Panc1 (cell line): ENCODE data around the gene GRAMD1C.

Source experiments
- CTCF ChIP-seq: fragments of 450-650 bp; IDR thresholded peaks from 2 replicates; pipeline ENCODE4 v1.5.1; 2017; ENCODE audit warnings: mild to moderate bottlenecking
- POLR2AphosphoS5 ChIP-seq: IDR thresholded peaks from 2 replicates; pipeline ENCODE4 v1.6.1; 2012; ENCODE audit warnings: mild to moderate bottlenecking, low read depth, low read length, moderate library complexity
- SIN3A ChIP-seq: IDR thresholded peaks from 2 replicates; pipeline ENCODE4 v1.6.1; 2012; ENCODE audit warnings: low read depth, mild to moderate bottlenecking, low read length, moderate library complexity, borderline replicate concordance; ENCODE audit not compliant: insufficient read depth

DNA sequence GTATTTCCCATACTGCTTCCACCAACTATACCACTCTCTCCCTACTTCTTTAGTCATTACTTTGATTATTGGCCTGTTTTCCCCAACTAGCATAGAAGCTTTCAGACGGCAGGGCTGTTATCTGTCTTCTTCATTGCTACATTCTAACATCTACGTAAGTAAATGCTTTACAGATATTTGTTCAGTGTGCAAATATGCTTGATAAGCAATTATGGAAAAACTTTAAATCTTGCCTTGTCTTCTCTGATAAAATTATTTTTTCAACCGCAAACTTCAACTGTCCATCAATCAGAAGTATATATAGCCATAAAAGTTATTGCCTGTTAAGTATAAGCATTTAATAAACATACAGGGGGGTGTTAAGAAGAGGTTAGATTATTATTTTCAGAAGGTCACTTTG lies 145.0 kb downstream of the GRAMD1C start:
- TF ChIP-seq CTCF = no peak
- TF ChIP-seq POLR2AphosphoS5 = no peak
- TF ChIP-seq SIN3A = no peak
